Activated CD8-positive, alpha-beta memory T cell treated with anti-CD3 and anti-CD28 coated beads for 24 hours (primary cell): Measurements from ENCODE around the gene ACTN4.

Experiments
- DNase-seq: peaks from one replicate; pipeline ENCODE4 v3.0.0-alpha.2; 2020

The ACTN4 gene

DNA sequence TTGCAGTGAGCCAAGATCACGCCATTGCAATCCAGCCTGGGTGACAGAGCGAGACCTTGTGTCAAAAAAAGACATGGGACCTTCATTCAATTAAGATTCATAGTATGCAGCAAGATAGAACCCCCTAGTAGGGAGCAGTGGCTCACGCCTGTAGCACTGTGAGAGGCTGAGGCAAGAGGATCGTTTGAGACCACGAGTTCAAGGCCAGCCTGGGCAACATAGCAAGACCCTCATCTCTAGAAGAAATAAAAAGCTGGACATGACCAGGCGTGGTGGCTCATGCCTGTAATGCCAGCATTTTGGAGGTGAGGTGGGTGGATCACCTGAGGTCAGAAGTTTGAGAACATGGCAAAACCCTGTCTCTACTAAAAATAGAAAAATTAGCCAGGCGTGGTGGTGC lies 133.0 kb downstream of the ACTN4 start:
- no peak for DNase-seq

GRCh38 chr19:38781058-38781457 lies 133.6 kb downstream of the ACTN4 start:
- DNase-seq = no peak
